GM03348 (cell line): ENCODE results near the gene TMEM61.
A peak's percentile ranks its signal among the peaks of the same experiment; 100 is the strongest.

ENCODE experiments used
- DNase-seq: peaks from one replicate; pipeline ENCODE4 v3.0.0; 2012; ENCODE audit warnings: low spot score

TMEM61 gene

DNA sequence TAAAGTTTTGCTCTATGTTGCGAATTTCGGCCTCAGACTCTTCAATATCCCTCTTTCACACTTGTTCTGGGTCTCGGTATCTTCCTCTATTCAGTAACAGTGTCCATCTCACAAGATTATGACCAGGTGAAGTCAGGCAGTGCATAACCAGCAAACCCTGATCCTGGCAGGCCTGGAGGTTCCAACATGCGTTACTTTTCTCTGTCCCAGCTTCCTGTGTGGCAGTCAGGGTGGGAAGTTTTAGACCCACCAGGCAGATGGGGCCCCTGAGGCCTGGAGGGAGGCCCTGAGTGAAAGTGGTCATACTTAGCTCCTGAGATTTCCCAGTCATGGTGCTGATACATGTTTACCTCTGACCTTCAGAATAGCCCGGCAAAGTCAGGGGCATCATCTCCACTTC lies 5.1 kb downstream of the TMEM61 start:
- no peak for DNase-seq

DNA sequence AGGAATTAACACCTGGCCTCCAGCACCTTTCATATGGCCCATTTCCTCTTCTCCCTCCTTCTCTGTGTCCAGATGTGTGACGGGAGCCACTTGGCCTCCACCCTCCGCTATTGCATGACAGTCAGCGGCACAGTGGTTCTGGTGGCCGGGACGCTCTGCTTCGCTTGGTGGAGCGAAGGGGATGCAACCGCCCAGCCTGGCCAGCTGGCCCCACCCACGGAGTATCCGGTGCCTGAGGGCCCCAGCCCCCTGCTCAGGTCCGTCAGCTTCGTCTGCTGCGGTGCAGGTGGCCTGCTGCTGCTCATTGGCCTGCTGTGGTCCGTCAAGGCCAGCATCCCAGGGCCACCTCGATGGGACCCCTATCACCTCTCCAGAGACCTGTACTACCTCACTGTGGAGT lies 5.6 kb downstream of the TMEM61 start:
- no peak for DNase-seq

DNA sequence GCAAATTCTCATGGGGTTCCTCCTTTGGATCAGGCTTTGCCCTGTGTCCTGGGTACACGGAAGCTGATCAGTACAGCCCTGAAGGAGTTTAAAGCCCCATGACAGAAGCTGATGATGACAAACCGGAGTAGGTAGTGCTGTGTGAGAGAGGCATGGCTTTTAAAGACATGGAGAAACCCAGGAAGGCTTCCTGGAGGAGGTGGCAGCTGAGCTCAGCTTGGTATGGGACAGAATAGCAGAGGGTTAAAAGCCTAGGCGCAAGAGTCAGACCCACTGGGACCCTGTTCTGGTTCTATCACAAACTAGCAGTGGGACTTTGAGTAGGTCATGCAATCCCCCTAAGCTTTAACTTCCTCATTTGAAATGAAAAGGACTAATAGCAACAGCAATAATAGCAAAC lies 6.1 kb downstream of the TMEM61 start:
- DNase-seq: no peak

DNA sequence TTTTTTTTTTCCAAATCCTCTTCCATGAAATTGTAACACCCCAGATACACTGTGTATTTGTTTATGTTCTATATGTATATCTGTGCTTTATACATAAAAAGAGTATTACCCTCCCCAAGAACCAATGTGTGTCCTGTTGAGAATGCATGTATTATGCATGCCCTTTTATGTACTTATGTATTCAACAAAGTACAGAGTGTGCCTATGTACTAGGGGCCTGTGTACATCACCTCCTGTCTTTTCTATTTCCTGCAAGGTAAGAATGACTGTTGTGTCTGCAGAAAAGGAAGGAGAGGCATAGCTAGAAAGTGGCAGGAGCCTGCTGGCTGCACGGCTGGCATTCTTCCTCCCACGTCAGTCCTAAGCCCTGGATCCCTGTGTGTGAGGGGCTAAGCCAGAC lies 7.0 kb downstream of the TMEM61 start:
- DNase-seq: no peak

DNA sequence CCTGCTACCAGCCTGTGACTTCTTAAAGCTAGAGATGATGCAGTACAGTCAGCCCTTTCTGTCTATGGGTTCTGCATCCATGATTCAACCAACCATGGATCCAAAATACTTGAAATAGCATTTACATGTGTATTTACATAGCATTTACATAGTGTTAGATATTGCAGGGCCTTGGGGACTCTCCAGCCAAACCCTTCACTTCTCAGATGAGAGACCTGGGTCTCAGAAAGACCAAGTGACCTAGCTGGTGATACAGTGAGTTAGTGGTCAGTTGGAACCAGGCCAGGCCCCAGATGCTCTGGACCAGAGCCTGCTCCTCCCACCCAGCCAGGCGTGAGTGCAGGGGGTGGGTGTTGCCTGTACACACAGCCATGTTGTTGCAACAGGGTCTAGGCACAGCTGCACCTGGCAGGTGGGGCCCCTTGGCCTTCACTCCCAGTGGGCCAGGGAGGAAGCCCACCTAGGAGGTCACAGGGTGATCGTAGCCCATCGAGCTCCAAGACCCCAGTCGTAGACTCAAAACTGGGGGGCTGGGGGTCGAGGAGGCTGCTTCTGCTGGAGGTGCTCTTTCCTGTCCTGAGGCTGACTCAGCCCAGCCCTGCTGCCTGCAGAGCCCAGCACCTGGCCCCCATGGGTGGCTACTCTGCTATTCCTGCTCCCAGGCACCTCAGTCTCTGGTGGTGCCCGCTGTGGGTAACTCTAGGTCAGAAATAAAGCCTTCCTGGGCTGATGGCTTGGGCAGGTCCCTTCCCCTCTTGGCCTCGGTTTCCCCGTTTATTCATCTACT lies 7.7 kb downstream of the TMEM61 start:
- DNase-seq: peak; percentile 30

DNA sequence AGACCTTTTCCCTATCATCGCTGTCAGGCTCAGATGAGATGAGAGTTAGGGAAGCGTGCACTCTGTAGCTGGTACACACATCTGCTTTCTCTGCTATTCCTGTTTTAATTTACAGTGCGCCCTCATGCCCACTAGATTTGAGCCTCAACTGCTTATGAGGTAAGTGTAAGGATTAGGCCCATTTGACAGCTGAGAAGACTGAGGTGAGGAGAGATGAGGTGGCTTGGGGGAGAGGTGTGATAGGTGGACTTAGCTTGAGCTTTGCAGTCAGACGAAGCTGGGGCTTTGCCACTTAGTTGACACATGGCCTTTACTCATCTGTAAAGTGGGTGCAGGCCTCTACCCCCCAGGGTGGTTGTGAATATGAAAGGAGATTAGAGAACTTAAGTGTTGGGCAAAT lies 8.5 kb downstream of the TMEM61 start:
- no peak for DNase-seq

DNA sequence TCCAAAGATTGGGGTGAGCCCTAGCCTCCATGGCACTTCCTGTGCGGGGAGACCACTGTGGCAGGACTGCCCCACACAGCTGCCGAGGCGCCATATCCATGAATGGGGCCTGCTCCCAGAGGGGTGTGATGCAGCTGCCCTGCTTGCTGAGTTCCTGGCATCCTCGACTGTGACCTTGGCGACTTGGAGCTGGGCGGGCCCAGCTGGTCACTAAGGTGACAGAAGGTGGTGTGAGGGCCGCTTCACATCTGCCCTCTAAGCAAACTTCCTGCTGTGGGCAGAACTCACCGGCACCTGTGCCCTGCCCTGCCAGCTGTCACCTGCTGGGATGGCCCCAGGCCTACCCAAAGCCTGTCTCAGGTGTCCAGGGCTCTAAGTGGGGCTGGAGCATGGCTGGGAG lies 9.0 kb downstream of the TMEM61 start:
- DNase-seq: no peak

DNA sequence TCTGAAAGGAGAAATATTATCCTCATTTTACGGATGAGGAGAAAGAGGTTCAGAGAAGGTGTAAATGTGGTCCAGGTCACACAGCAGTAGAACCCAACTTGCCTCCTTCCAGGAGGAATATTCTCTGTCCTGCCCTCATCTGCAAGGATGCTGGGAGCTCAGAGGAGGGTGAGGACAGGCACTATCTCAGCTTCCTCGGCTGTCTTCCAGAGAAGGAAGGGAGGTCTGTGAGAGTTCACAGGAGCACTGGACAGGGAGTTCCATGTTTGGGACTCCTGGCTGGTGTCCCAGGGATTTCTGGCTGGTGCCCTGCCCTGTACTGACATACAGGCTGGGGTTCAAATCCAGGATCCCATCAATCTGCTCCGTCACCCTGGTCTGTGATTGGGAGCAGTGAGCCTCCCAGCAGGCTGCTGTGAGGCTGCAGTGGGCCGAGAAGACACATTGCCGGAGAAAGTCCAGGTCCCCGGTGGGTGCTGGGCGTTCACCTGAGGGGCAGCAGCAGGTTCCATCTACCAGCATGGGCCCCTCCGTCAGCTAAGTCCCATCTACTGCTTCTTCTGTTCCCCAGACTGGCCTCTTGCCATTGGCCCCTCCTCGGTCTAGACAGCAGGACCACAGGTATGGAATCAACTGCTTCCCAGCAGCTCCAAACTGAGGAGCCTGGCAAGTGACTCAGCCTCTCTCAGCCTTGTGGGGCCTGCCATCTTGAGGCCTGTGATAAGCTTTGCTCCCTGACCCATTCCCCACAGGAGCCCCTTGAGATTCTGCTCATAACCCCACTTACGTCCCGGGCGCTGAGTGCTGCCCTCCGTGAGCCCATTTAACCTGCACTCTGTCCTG lies 9.8 kb downstream of the TMEM61 start:
- no peak for DNase-seq

DNA sequence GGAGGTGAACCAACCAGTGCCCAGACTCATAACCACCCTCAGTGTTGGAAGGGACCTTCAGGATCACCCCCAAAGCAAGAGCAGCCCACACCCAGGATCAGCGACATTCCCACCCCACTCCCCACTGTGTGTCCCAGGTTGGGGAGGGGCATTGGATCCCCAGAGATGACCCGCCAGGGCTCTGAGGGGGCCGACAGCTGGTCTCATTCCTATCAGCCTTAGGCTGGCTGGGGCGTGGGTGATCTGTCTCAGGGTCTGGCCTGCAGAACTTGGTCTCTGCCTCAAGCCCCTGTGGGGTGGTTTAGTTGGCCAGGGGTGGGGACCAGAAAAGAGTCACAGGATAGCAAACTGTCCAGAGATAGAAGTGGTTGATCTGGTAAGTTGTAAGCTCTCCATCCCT lies 10.5 kb downstream of the TMEM61 start:
- no peak for DNase-seq

DNA sequence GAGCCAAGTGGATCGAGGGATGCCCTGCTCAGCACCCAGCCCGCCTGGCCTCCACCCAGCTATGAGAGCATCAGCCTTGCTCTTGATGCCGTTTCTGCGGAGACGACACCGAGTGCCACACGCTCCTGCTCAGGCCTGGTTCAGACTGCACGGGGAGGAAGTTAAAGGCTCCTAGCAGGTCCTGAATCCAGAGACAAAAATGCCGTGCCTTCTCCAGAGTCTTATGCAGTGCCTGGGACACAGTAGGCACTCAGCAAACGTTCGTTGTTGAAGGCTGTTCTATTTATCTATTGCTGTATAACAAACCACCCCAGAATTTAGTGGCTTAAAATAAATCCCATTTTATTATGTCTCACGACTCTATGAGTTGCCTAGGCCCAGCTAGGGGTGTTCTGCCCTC lies 11.5 kb downstream of the TMEM61 start:
- no peak for DNase-seq

DNA sequence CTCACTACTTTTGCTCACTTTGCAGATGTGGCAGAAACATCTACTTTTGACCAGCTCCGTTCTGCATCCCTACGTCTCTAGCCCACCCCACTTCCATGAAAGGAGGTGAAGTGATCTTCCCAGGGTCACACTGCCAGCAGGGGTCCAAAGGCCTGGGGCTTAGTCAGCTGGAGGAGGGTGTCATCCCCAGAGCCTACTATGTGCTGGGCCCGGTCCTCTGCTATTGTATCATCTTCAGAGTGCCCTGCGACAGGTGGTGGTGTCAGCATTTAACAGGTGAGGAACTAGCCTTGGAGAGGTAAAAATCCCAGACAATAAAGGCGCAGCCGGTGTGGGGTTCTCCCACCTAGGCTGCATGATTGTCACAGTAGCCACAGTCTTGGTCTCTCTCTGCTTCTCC lies 12.7 kb downstream of the TMEM61 start:
- no peak for DNase-seq

DNA sequence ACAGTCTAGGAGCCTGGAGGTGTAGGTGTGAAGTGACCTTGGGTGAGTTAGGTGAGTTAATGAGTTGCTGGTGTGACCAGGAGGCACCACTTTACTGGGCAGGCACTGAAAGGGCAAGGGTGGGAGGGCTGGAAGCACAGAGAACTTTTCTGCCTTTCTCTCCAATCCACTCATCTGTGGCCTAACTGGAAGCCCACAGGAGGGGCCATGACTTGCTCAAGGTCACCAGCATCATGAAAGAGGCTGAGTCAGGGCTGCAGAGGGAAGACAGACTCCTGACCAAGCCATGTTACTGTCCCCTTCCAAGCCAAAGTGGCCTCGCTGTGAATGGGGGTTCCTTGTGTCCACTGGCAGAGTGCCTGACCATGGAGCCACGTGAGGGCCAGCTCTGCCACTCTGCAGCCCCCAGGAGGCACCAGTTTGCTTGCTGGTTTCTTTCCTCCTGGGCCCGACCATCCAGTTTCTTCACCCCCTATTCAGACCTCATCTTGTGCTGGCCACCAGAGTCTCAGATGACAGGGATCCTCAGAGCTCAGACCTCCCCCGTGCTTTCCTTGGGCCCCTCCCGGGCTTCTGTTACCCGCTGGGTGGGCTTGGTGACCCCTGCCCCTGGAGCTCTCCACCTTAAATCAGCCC lies 14.0 kb downstream of the TMEM61 start:
- DNase-seq: no peak

DNA sequence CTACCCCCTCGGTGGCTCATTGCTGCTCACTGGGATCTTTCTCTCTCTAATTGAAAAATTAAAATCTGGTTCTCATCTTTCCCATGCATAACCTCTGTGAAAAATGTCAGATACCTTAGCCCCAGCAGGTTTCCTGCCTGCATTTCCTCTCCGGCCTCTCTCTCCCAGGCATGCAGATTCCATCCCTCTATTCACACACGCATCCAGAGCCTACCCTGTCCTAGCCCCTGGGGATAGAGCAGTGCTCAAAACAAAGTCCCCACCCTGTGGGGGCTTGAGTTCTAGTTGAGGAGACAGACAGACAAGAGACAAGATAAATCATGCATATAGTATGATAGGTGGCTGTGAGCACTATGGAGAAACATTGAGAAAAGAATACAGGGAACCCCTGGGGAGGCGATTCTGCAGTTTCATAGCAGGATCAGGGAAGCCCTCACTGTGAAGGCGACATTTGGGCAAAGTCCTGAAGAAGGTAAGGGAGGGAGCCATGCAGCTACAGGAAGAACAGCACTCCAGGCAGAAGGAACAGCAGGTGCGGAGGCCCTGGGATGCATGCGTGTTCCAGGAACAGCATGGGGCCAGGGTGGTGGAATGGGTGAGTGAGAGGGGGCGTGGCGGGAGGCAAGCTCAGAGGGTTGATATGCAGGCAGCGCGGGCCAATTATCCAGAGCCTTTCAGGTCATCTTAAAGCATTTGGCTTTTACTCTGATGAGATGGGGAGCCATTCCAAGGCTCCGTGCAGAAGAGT lies 14.8 kb downstream of the TMEM61 start:
- no peak for DNase-seq

DNA sequence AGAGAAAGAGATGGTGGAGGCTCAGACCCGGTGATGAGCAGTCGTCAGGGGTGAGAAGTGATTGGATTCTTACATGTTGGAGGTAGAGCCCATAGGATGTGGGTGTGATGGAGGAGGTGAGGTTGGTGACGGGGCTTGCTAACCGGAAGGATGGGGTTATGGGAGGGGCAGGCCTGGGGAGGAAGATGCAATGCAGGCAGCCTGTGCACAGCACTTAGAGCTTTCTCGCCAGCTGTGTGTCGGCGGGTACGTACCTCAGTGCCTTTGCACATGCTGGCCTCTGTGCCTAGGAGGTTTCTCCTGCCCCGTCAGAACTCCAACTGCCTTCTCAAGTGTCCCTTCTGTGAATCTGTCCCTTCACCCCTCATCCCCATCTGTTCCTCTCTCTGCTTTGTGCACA lies 15.4 kb downstream of the TMEM61 start:
- DNase-seq: no peak

DNA sequence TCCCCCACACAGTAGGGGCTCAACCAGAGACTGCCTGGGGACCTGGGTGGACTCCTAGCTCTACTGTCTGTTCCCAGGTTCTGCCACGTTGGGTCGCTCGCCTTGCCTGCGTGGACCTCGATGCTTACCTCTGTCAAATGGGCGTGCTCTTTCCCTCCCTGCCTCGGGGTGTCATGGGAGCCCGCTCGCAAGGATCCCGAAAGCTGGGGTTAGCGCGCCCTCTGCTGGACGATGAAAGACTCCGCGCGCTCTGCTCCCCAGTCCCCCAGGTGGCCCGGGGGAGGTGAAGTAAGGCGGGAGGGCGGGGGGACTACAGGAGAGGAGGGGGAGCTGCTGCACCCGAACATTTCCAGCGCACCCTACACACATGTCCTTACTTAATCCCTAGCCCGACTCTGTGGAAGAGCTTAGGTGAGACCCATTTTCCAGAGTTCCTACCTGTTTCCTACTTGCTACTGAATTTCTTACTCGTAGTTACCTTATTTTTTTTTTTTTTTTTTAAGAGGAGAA lies 16.0 kb downstream of the TMEM61 start:
- peak; percentile 94 for DNase-seq

DNA sequence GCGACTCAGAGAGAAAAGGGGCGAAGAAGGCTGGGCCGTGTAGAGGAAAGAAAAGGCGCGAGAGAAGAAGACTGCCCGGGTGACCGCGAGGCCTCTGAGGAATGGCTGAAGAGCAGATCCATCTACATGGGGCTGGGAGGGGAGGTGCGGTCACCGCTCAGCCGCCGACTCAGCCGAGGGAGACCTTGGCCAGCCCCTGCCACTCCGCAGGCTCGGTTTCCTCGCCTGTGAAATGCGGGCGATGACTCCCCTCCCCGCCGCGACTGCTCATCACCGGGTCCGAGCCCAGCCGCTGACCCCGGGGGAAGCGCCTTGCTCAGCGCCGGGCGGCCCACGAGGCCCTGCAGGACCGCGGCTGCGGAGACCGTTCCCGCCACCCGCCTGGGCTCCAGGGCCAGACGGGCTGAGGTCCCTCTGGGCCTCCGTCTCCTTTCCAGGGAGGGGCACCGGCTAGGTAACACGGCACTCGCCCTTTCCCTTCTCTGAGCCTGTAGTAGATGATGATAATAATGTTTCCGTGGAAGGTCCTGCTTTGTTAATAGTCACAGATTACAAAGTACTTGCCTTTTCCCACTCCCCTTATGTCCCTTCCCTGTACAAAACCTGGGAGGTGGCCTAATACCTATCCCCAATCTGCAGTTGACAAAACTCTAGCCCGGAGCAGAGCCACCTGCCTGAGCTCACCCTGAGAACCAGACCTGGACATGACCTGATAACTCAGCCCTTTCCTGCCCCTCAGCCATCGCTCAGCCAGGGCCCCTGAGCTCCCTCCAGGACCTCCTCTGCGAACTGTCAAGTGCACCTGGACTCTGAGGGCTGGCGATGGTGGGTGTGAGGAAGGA lies 16.7 kb downstream of the TMEM61 start:
- peak; percentile 58 for DNase-seq

DNA sequence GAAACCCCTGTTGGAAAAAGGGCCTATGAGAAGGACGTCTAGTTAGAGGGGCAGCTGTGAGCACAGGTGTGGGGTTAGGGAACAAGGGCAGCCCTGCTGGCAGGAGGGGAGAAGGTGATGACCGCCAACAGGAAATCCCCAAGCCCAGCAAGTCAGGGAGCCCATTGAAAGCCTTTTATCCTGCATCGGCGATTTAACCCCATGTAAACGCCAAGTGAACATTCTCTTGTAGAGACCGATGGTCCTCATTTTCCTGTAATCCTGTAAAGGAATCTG lies 17.2 kb downstream of the TMEM61 start:
- DNase-seq: no peak

DNA sequence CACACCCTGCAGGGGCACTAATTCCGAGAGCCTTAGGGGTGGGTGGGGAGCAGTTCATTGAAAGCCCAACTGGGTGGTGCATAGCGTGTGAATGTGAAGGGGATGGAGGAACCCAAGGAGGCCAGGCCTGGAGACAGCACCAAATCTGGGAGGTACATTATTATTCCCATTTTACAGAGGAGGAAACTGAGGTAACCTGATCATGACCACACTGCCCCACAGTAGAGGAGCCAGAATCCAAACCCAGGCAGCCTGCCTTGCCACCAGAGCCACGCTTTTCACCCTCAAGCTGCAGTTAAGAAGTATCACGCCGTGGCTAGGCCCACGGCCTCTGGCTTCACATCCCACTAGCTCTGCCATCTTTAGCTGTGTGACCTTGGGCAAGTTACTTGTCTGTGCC lies 17.7 kb downstream of the TMEM61 start:
- DNase-seq: no peak

DNA sequence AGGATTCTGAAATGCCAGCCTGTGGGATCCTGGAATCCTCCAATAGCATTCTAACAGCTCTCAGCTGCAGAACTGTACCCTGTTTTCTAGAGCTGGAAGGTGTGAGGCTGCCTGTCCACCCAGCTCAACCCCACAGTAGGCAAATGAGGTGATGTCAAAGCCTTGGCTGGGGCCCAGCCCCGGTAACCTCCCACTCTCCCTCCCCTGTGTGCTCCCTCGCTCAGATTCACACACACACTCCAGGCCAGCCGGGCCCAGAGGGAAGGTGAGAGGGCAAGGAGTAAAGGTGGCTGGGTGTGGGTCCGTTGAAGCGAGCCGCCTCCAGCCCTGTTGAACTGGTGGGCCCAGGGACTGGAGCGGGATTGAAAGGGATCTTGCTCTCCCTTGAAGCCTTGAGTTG lies 18.2 kb downstream of the TMEM61 start, which contains the start of gene BSND:
TSS of gene BSND (plus strand) at position 257 of the 400 bp plus-strand sequence. CDS start 254 bp downstream, outside the sequence.
- DNase-seq: no peak

DNA sequence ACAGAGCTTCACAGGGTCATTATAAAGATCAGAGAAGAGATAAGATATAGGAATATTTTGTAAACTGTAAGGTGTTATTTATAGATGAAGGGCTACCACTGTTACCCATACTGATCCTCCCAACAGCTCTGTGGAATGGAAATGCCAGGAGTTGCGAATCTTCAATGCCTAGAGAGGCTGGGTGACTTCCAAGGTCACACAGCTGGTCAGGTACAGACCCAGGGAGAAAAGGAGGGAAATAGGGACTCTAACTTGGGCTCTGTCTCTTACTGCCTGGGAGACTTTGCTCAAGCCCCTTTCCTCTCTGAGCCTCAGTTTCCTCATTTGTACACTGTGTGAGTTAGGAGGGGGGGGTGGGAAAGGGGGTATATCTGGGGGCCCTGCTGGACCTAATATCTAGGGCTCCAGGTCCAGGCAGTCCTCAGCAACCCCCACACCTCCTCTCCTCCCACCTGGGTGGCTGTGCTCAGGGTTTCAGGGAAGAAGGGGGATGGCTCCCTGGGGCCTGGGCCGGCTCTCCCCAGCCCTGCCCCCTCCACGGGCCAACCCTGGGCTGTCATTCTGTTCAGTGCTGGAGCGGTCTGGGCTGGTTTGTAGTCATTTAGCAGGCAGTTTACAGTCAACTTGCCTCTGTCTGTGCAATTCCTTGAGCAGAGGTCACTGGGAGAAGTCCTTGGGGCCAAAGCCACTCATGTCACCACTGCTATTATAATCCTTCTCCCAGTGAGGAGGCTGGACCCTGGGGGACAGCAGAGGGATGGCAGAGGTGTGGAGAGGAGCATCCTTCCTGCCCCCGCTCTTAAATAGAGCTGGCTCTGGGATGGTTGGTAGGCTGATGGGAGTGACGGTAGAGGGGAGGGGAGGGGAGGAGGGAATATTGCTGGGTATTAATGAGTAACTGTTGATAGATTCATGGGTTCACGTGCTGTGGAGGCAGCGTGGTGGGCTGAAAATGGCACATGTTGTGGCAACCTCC lies 20.0 kb downstream of the TMEM61 start:
- no peak for DNase-seq
